Loucy (cell line): ENCODE results near the gene SRSF7.

Experiments
- EZH2phosphoT487 ChIP-seq: fragments of 200-600 bp; IDR thresholded peaks from 2 replicates; pipeline ENCODE4 v1.6.1; 2018; ENCODE audit warnings: antibody characterized with exemption, mild to moderate bottlenecking, moderate library complexity, borderline replicate concordance
- TF ChIP-seq, protein P1 (sequence below): fragments of 200-600 bp; sonication (generic); conservative IDR thresholded peaks from 2 replicates; pipeline ENCODE4 v1.5.1; 2014; ENCODE audit warnings: mild to moderate bottlenecking, antibody characterized with exemption, low read length

DNA sequence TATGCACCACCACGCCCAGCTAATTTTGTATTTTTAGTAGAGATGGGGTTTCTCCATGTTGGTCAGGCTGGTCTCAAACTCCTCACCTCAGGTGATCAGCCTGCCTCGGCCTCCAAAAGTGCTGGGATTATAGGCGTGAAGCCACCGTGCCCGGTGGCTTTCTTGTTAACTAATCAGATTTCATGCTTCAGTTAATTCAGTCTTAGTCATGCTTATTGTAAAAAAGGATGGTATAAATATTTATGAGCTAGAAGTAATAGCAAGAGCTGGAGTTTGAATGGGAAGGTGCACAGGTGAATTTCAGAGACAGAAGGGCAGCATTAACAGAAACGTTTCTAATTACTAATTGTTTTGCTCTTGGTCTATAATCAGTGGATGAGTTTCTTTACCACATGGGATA is 37.1 kb upstream of the SRSF7 start:
- TF ChIP-seq, protein P1, sequence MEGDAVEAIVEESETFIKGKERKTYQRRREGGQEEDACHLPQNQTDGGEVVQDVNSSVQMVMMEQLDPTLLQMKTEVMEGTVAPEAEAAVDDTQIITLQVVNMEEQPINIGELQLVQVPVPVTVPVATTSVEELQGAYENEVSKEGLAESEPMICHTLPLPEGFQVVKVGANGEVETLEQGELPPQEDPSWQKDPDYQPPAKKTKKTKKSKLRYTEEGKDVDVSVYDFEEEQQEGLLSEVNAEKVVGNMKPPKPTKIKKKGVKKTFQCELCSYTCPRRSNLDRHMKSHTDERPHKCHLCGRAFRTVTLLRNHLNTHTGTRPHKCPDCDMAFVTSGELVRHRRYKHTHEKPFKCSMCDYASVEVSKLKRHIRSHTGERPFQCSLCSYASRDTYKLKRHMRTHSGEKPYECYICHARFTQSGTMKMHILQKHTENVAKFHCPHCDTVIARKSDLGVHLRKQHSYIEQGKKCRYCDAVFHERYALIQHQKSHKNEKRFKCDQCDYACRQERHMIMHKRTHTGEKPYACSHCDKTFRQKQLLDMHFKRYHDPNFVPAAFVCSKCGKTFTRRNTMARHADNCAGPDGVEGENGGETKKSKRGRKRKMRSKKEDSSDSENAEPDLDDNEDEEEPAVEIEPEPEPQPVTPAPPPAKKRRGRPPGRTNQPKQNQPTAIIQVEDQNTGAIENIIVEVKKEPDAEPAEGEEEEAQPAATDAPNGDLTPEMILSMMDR = no peak
- no peak for TF ChIP-seq EZH2phosphoT487
